PC-3 (cell line): ENCODE results near the gene MPIG6B. TPM values are rescaled to one million over a fixed set of nuclear protein-coding genes. Genes with fewer than 3 reads are reported as not detected.

Experiments used
- ATAC-seq: fragments of 200-7000 bp; cut with Tn5 transposase; 2 replicates; pipeline ENCODE4 v1.9.1; 2020; ENCODE audit warnings: mild to moderate bottlenecking, moderate library complexity
- BruUV-seq: library from RNA; stranded (reverse); fragments of 400-500 nt; replicated peaks from 2 replicates; lab custom pipeline; 2021; lab: Mats Ljungman, UMichigan
- CTCF ChIA-PET: fragments of 300-600 bp; sonication (Branson Sonifier 250); formaldehyde crosslinking; loops from one replicate; lab custom pipeline; 2022; ENCODE audit warnings: antibody characterized with exemption; lab: Charles Lee
- POLR2A ChIA-PET: fragments of 300-600 bp; sonication (Branson Sonifier 250); formaldehyde crosslinking; loops from one replicate; lab custom pipeline; 2022; ENCODE audit warnings: antibody characterized with exemption; ENCODE audit not compliant: unreplicated experiment; lab: Charles Lee
- DNase-seq: peaks from one replicate; pipeline ENCODE4 v3.0.0-alpha.2; 2015
- H2AFZ ChIP-seq: fragments of 300-600 bp; sonication (generic); 2 replicates; pipeline ENCODE4 v1.6.0; 2016; ENCODE audit warnings: antibody characterized with exemption, low read length
- H3F3A ChIP-seq: fragments of 300-600 bp; sonication (generic); one replicate; pipeline ENCODE4 v1.6.0; 2017; ENCODE audit warnings: antibody characterized with exemption, low read length, control low read depth, mild to moderate bottlenecking; ENCODE audit not compliant: unreplicated experiment
- H3K27ac ChIP-seq: fragments of 300-600 bp; sonication (generic); 2 replicates; pipeline ENCODE4 v1.5.1; 2016; ENCODE audit warnings: mild to moderate bottlenecking, low read length
- H3K27me3 ChIP-seq: fragments of 300-600 bp; sonication (generic); 2 replicates; pipeline ENCODE4 v1.6.1; 2016; ENCODE audit warnings: low read length, mixed read lengths
- H3K36me3 ChIP-seq: fragments of 300-600 bp; sonication (generic); 2 replicates; pipeline ENCODE4 v1.6.1; 2016; ENCODE audit warnings: low read depth, mixed run types, low read length, mixed read lengths
- H3K4me1 ChIP-seq: fragments of 300-600 bp; sonication (generic); 2 replicates; pipeline ENCODE4 v1.5.1; 2016; ENCODE audit warnings: low read length; ENCODE audit not compliant: insufficient read depth
- H3K4me2 ChIP-seq: fragments of 300-600 bp; sonication (generic); 2 replicates; pipeline ENCODE4 v1.6.0; 2016; ENCODE audit warnings: low read length
- H3K4me3 ChIP-seq: fragments of 300-600 bp; sonication (generic); 2 replicates; pipeline ENCODE4 v1.5.1; 2016; ENCODE audit warnings: mild to moderate bottlenecking, low read length, mixed read lengths
- H3K79me2 ChIP-seq: fragments of 300-600 bp; sonication (generic); 2 replicates; pipeline ENCODE4 v1.6.1; 2017; ENCODE audit warnings: low read length, mixed read lengths
- H3K9ac ChIP-seq: fragments of 300-600 bp; sonication (generic); 2 replicates; pipeline ENCODE4 v1.6.0; 2016; ENCODE audit warnings: mild to moderate bottlenecking, low read length
- H3K9me2 ChIP-seq: fragments of 300-600 bp; sonication (generic); replicated peaks from 2 replicates; pipeline ENCODE4 v1.6.1; 2016; ENCODE audit warnings: mixed run types, low read length, mixed read lengths
- H3K9me3 ChIP-seq: fragments of 300-600 bp; sonication (generic); 2 replicates; pipeline ENCODE4 v1.6.1; 2016; ENCODE audit warnings: low read length, mixed read lengths
- H4K20me1 ChIP-seq: fragments of 300-600 bp; sonication (generic); 2 replicates; pipeline ENCODE4 v1.6.1; 2016; ENCODE audit warnings: low read length, mixed read lengths
- EZH2 ChIP-seq: fragments of 300-600 bp; sonication (generic); IDR thresholded peaks from one replicate; pipeline ENCODE4 v1.6.1; 2017; ENCODE audit warnings: antibody characterized with exemption, mild to moderate bottlenecking, low read length; ENCODE audit not compliant: unreplicated experiment
- EZH2phosphoT487 ChIP-seq: fragments of 300-600 bp; sonication (generic); IDR thresholded peaks from 2 replicates; pipeline ENCODE4 v1.6.1; 2018; ENCODE audit warnings: mild to moderate bottlenecking, antibody characterized with exemption, low read length, borderline replicate concordance
- intact Hi-C: fragments of 100-400 bp; cut with micrococcal nuclease; formaldehyde crosslinking; loops from 2 replicates; pipeline ENCODE4 v1.9.0; 2023
- total RNA-seq: library from RNA; depleted of rRNA; stranded (reverse); fragments of >200 nt; gene quantifications from 2 replicates; pipeline ENCODE4 v1.2.3, GENCODE V29; 2014
- TF ChIP-seq, protein P1 (sequence below): fragments of 300-600 bp; sonication (generic); conservative IDR thresholded peaks from 2 replicates; pipeline ENCODE4 v1.5.1; 2017; ENCODE audit warnings: antibody characterized with exemption, low read depth, mild to moderate bottlenecking, low read length

Gene MPIG6B
- total RNA-seq, 1 experiment from 2014 or later = not detected

DNA sequence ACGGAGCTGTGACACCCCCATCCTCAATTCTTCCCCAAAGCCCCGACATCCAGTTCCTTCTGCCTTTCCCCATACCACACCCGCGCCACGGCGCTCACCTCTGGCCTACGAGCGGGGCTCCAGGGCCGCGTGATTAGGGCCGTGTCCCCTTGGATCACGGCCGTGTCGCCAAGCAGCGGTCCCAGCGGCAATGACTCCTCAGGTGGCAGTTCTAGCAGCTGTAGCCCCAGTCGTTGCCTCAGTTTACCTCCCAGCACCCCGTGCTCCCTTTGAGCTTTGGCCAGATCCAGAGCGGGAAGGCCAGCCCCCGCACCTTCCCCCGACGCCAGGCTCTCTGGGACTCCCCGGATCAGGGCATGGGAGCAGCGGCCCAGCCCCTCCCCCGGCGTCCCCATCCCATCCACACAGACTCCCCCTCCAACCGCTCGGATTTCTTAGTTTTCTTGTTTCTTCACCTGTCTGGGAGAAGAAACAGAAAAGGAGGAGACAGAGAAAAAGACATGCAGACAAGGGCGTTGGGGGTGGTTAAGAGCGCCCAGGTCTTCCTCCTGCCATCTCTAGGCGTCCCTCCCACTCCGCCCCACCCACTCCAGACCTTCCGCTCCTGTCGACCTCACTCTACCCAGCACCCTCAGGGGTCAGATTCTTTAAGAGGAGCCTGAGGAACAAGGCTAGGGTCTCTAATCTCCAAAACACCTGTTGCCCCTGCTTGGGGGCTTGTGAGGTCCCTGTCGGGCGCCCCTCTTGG lies 5.8 kb downstream of the MPIG6B start, which contains the start of gene DDAH2:
TSS of gene DDAH2 (minus strand) at position 533 of the 748 bp plus-strand sequence. CDS start at position 395, 138 bp downstream.
- Histone ChIP-seq H3K4me2 (peak within 1 kb of the TSS; percentile 89), H3K9me2 (no peaks in the 10 kb centered on the region), H3K27me3 (no peaks in the 10 kb centered on the region), H3K9me3 (no peaks in the 10 kb centered on the region), H3F3A (peaks cover 4% of the 10 kb centered on the region), H3K9ac (peak within 1 kb of the TSS; percentile 58), H4K20me1 (peaks cover 6% of the 10 kb centered on the region), H3K4me3 (peak within 1 kb of the TSS; percentile 77), H3K79me2 (peaks cover 10% of the 10 kb centered on the region), H3K36me3 (peaks cover 30% of the 10 kb centered on the region), H2AFZ (peak within 1 kb of the TSS; percentile 76), H3K4me1 (peaks cover 5% of the 10 kb centered on the region), H3K27ac (peak within 1 kb of the TSS; percentile 30)
- POLR2A ChIA-PET = interaction anchor here (0.6 kb wide), 1 partner anchor 24 kb away, joined by 3 read pairs; no protein-coding TSS in a partner anchor
- BruUV-seq = TSS peak; percentile 26
- ATAC-seq (peak; percentile 33), DNase-seq (no peak)
- CTCF ChIA-PET = interaction anchor here (1.2 to 1.5 kb wide), 2 partner anchors 24 to 41 kb away, joined by 4 to 7 read pairs; no protein-coding TSS in a partner anchor
- intact Hi-C loops = loop anchor here (1.0 kb wide), 1 partner anchor 40 kb away; no protein-coding TSS in a partner anchor
- TF ChIP-seq, protein P1, sequence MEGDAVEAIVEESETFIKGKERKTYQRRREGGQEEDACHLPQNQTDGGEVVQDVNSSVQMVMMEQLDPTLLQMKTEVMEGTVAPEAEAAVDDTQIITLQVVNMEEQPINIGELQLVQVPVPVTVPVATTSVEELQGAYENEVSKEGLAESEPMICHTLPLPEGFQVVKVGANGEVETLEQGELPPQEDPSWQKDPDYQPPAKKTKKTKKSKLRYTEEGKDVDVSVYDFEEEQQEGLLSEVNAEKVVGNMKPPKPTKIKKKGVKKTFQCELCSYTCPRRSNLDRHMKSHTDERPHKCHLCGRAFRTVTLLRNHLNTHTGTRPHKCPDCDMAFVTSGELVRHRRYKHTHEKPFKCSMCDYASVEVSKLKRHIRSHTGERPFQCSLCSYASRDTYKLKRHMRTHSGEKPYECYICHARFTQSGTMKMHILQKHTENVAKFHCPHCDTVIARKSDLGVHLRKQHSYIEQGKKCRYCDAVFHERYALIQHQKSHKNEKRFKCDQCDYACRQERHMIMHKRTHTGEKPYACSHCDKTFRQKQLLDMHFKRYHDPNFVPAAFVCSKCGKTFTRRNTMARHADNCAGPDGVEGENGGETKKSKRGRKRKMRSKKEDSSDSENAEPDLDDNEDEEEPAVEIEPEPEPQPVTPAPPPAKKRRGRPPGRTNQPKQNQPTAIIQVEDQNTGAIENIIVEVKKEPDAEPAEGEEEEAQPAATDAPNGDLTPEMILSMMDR = no peak; the same call in 1 of the 2 replicates
- TF ChIP-seq EZH2 (no peak), EZH2phosphoT487 (no peak)

DNA sequence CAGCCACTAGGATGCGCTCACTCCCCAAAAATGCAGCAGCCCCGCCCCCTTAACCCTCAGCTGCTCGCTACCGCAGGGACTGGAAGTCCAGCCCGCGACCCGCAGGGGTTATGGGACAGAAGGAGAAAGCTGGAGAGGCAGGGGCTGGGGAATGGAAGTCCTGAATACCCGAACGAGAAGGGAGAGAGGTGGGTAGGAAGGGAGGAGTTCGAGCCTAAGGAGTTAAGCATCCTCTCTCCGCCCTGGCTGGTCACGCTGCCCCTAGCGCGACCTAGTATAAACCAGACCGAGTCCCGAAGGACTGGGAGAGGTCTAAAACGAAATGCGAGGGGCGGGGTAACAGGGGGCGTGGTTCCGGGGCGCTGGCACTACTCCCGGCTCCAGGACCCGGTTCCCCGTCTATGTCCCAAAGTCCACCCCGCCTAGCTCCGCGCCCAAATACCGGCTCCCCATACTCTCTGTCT lies 6.4 kb downstream of the MPIG6B start:
- Histone ChIP-seq H3K9ac (peak overlapping the region; percentile 58), H3K4me2 (peak overlapping the region; percentile 89), H3K9me3 (no peaks in the 10 kb centered on the region), H3K79me2 (peaks cover 16% of the 10 kb centered on the region), H3K27ac (peak overlapping the region; percentile 30), H3K36me3 (peaks cover 35% of the 10 kb centered on the region), H4K20me1 (peaks cover 12% of the 10 kb centered on the region), H3K4me1 (peaks cover 11% of the 10 kb centered on the region), H3F3A (peaks cover 4% of the 10 kb centered on the region), H3K27me3 (no peaks in the 10 kb centered on the region), H3K4me3 (peak overlapping the region; percentile 77), H2AFZ (peak overlapping the region; percentile 76), H3K9me2 (no peaks in the 10 kb centered on the region)
- POLR2A ChIA-PET = interaction anchor here (0.6 to 0.7 kb wide), 2 partner anchors 23 to 192 kb away, joined by 3 read pairs; no protein-coding TSS in a partner anchor
- ATAC-seq = peak; percentile 76
- TF ChIP-seq, protein P1 = peak; percentile 88; the same call in 1 of the 2 replicates
- TF ChIP-seq EZH2 = no peak
- TF ChIP-seq EZH2phosphoT487 = no peak
- intact Hi-C loops = loop anchor here (1.0 kb wide), 1 partner anchor 40 kb away; no protein-coding TSS in a partner anchor
- DNase-seq = peak; percentile 82
- CTCF ChIA-PET = interaction anchor here (1.2 to 1.5 kb wide), 2 partner anchors 23 to 40 kb away, joined by 4 to 7 read pairs; no protein-coding TSS in a partner anchor
- BruUV-seq = no TSS peak
